HepG2 (cell line): Measurements from ENCODE around the gene ADGRG6. TPM values are rescaled to one million over a fixed set of nuclear protein-coding genes. Genes with fewer than 3 reads are reported as not detected.

Experiments used
- AHR ChIP-seq: IDR thresholded peaks from 2 replicates; pipeline ENCODE4 v1.6.1; 2018; ENCODE audit warnings: missing genetic modification reagents, missing compliant biosample characterization
- E2F2 ChIP-seq: sonication (generic); formaldehyde crosslinking; IDR thresholded peaks from 2 replicates; pipeline ENCODE4 v1.4.0; 2020; ENCODE audit warnings: missing genetic modification reagents, borderline replicate concordance
- KDM5A ChIP-seq: fragments of 200-600 bp; sonication (generic); IDR thresholded peaks from 2 replicates; pipeline ENCODE4 v1.7.0; 2018; ENCODE audit warnings: antibody characterized with exemption, mild to moderate bottlenecking, low read length, borderline replicate concordance
- MED13 ChIP-seq: sonication (generic); formaldehyde crosslinking; IDR thresholded peaks from 2 replicates; pipeline ENCODE4 v1.5.0; 2020; ENCODE audit warnings: missing genetic modification reagents
- MTA1 ChIP-seq: sonication (generic); formaldehyde crosslinking; IDR thresholded peaks from 2 replicates; pipeline ENCODE4 v1.4.0; 2020; ENCODE audit warnings: missing genetic modification reagents, mild to moderate bottlenecking, borderline replicate concordance
- NCOA1 ChIP-seq: sonication (generic); formaldehyde crosslinking; IDR thresholded peaks from 2 replicates; pipeline ENCODE4 v1.9.0; 2021; ENCODE audit warnings: missing genetic modification reagents
- RARG ChIP-seq: sonication (generic); formaldehyde crosslinking; IDR thresholded peaks from 2 replicates; pipeline ENCODE4 v1.4.0; 2020; ENCODE audit warnings: low read depth, mild to moderate bottlenecking, missing genetic modification reagents
- RFX1 ChIP-seq: fragments of 450-650 bp; IDR thresholded peaks from 2 replicates; pipeline ENCODE4 v1.6.1; 2017
- SALL1 ChIP-seq: sonication (generic); formaldehyde crosslinking; IDR thresholded peaks from 2 replicates; pipeline ENCODE4 v1.8.0; 2022; ENCODE audit warnings: mild to moderate bottlenecking, missing genetic modification reagents
- TBL1XR1 ChIP-seq: fragments of 150-350 bp; IDR thresholded peaks from 2 replicates; pipeline ENCODE4 v1.6.1; 2014; ENCODE audit warnings: borderline replicate concordance, low read length; ENCODE audit not compliant: partially characterized antibody
- TOPORS ChIP-seq: sonication (generic); formaldehyde crosslinking; IDR thresholded peaks from 2 replicates; pipeline ENCODE4 v1.8.0; 2023; ENCODE audit warnings: mild to moderate bottlenecking, missing genetic modification reagents
- U2AF1 ChIP-seq: fragments of 200-400 bp; formaldehyde crosslinking; optimal IDR thresholded peaks from 2 replicates; pipeline ENCODE3; 2017; ENCODE audit warnings: mild to moderate bottlenecking, low read depth, low read length
- ZNF207 ChIP-seq: fragments of 450-650 bp; IDR thresholded peaks from 2 replicates; pipeline ENCODE4 v1.6.1; 2016; ENCODE audit warnings: antibody characterized with exemption, borderline replicate concordance
- ZNF496 ChIP-seq: sonication (generic); formaldehyde crosslinking; IDR thresholded peaks from 2 replicates; pipeline ENCODE4 v1.8.1; 2023; ENCODE audit warnings: mild to moderate bottlenecking, moderate library complexity, missing genetic modification reagents; ENCODE audit not compliant: insufficient replicate concordance
- polyA plus RNA-seq, 8 experiments: library from polyadenylated mRNA; depleted of rRNA in 3 of 8; stranded (reverse) in 7 of 8; unstranded in 1 of 8; fragments of >200 nt; fragmentation: Illumina TruSeq in 4 of 8; extraction: Trizol in 4 of 8; gene quantifications; 2 replicates each; pipeline versions ENCODE4 v1.2.1 to v1.2.3, GENCODE V29; 2011 to 2016; ENCODE audit warnings: low read depth in 4 of 8, missing spikeins in 1 of 8, mixed read lengths in 1 of 8; ENCODE audit not compliant: insufficient read depth in 1 of 8
- total RNA-seq, 5 experiments: library from RNA; depleted of rRNA; stranded (reverse); fragments of >200 nt; fragmentation: Illumina TruSeq; extraction: Trizol; gene quantifications; 2 replicates each; pipeline ENCODE4 v1.2.3, GENCODE V29; 2016; ENCODE audit warnings: low read depth in 1 of 5
- TF ChIP-seq, protein P1 (sequence below), 2 experiments: sonication (generic) in 1 of 2; formaldehyde crosslinking in 1 of 2; IDR thresholded peaks; 2 replicates each; pipeline versions ENCODE4 v1.4.0 to v1.6.1; 2018 to 2020; ENCODE audit warnings: missing genetic modification reagents in 2 of 2, borderline replicate concordance in 1 of 2, low read depth in 1 of 2, mild to moderate bottlenecking in 1 of 2, missing biosample characterization in 1 of 2
- TF ChIP-seq, protein P2 (sequence below): sonication (generic); formaldehyde crosslinking; IDR thresholded peaks from 2 replicates; pipeline ENCODE4 v1.4.0; 2020; ENCODE audit warnings: missing genetic modification reagents, borderline replicate concordance
- TF ChIP-seq, protein P3 (sequence below): sonication (generic); formaldehyde crosslinking; IDR thresholded peaks from 2 replicates; pipeline ENCODE4 v1.4.0; 2020; ENCODE audit warnings: mild to moderate bottlenecking, missing genetic modification reagents
- TF ChIP-seq, protein P4 (sequence below): sonication (generic); formaldehyde crosslinking; conservative IDR thresholded peaks from 2 replicates; pipeline ENCODE4 v1.5.0; 2020; ENCODE audit warnings: missing genetic modification reagents

Gene ADGRG6
- total and polyA plus RNA-seq, 2 of the 13 experiments (the other 11 are each of a cell fraction or from before 2014, with no cell fraction given): 129 to 249 TPM

DNA sequence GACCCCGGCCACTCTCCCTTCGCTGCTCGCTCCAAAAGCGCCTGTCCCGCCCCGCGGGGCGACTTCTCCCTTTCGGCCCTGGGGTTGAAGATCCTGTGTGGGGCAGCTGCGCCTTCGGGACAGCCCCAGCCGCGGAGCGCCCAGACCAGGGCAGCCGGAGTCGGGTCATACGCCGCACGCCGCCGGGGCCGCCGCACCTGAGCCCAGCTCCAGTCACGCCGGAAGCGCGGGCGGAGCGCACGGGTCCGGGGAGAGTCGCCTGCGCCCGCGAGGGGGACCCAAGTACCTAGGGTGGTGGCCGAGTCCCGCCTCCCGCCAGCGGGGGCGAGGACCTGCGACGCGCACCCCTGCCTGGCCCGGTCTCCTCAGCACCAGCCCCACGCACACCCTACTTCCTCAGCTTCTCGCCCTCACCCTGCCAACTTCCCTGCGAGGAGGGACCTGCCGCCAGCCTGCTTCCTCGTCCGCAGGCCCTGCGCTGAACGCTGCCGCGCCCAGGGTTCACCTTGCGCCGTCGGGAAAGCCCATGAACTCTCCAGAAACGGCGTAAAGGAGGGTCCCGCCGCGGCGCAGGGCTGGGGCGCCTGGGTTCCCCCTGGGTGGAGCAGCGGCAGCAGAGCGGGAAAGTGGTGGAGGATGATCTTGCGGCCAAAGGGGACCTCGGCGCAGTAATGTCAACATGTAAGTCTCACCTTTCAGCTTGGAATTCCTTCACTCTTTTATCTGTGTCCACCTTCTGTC, at the start of gene ADGRG6 (continued):
- TF ChIP-seq, protein P1, sequence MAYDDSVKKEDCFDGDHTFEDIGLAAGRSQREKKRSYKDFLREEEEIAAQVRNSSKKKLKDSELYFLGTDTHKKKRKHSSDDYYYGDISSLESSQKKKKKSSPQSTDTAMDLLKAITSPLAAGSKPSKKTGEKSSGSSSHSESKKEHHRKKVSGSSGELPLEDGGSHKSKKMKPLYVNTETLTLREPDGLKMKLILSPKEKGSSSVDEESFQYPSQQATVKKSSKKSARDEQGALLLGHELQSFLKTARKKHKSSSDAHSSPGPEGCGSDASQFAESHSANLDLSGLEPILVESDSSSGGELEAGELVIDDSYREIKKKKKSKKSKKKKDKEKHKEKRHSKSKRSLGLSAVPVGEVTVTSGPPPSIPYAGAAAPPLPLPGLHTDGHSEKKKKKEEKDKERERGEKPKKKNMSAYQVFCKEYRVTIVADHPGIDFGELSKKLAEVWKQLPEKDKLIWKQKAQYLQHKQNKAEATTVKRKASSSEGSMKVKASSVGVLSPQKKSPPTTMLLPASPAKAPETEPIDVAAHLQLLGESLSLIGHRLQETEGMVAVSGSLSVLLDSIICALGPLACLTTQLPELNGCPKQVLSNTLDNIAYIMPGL (CRISPR knock-in tag; IDR thresholded peaks at IDR 0.05; ENCODE audit: borderline replicate concordance in 1 of 2, low read depth in 1 of 2): peak; percentile 98 to 99; a peak in 3 of 4 replicates
- TF ChIP-seq RFX1: no peak
- no peak for TF ChIP-seq AHR (CRISPR knock-in tag)
- TF ChIP-seq U2AF1: no peak
- TF ChIP-seq TBL1XR1: no peak
- TF ChIP-seq, protein P2, sequence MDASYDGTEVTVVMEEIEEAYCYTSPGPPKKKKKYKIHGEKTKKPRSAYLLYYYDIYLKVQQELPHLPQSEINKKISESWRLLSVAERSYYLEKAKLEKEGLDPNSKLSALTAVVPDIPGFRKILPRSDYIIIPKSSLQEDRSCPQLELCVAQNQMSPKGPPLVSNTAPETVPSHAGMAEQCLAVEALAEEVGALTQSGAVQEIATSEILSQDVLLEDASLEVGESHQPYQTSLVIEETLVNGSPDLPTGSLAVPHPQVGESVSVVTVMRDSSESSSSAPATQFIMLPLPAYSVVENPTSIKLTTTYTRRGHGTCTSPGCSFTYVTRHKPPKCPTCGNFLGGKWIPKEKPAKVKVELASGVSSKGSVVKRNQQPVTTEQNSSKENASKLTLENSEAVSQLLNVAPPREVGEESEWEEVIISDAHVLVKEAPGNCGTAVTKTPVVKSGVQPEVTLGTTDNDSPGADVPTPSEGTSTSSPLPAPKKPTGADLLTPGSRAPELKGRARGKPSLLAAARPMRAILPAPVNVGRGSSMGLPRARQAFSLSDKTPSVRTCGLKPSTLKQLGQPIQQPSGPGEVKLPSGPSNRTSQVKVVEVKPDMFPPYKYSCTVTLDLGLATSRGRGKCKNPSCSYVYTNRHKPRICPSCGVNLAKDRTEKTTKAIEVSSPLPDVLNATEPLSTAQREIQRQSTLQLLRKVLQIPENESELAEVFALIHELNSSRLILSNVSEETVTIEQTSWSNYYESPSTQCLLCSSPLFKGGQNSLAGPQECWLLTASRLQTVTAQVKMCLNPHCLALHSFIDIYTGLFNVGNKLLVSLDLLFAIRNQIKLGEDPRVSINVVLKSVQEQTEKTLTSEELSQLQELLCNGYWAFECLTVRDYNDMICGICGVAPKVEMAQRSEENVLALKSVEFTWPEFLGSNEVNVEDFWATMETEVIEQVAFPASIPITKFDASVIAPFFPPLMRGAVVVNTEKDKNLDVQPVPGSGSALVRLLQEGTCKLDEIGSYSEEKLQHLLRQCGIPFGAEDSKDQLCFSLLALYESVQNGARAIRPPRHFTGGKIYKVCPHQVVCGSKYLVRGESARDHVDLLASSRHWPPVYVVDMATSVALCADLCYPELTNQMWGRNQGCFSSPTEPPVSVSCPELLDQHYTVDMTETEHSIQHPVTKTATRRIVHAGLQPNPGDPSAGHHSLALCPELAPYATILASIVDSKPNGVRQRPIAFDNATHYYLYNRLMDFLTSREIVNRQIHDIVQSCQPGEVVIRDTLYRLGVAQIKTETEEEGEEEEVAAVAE (CRISPR knock-in tag): peak; percentile 61; the same call in 1 of the 2 replicates
- TF ChIP-seq E2F2: peak; percentile 27; the same call in 1 of the 2 replicates
- TF ChIP-seq, protein P3, sequence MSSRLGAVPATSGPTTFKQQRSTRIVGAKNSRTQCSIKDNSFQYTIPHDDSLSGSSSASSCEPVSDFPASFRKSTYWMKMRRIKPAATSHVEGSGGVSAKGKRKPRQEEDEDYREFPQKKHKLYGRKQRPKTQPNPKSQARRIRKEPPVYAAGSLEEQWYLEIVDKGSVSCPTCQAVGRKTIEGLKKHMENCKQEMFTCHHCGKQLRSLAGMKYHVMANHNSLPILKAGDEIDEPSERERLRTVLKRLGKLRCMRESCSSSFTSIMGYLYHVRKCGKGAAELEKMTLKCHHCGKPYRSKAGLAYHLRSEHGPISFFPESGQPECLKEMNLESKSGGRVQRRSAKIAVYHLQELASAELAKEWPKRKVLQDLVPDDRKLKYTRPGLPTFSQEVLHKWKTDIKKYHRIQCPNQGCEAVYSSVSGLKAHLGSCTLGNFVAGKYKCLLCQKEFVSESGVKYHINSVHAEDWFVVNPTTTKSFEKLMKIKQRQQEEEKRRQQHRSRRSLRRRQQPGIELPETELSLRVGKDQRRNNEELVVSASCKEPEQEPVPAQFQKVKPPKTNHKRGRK (CRISPR knock-in tag): 0 out of 2 replicates have a peak, but pooled peaks have one; percentile 57
- TF ChIP-seq, protein P4, sequence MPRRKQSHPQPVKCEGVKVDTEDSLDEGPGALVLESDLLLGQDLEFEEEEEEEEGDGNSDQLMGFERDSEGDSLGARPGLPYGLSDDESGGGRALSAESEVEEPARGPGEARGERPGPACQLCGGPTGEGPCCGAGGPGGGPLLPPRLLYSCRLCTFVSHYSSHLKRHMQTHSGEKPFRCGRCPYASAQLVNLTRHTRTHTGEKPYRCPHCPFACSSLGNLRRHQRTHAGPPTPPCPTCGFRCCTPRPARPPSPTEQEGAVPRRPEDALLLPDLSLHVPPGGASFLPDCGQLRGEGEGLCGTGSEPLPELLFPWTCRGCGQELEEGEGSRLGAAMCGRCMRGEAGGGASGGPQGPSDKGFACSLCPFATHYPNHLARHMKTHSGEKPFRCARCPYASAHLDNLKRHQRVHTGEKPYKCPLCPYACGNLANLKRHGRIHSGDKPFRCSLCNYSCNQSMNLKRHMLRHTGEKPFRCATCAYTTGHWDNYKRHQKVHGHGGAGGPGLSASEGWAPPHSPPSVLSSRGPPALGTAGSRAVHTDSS (CRISPR knock-in tag): no peak
- TF ChIP-seq RARG (CRISPR knock-in tag): no peak; the same call in 1 of the 2 replicates
- peak; percentile 87 for TF ChIP-seq MED13
- peak; percentile 98 for TF ChIP-seq NCOA1 (CRISPR knock-in tag)
- TF ChIP-seq ZNF496 (CRISPR knock-in tag): no peak
- peak; percentile 94 for TF ChIP-seq TOPORS
- TF ChIP-seq ZNF207: no peak
- TF ChIP-seq KDM5A: no peak
- peak; percentile 99 for TF ChIP-seq SALL1 (CRISPR knock-in tag)
- TF ChIP-seq MTA1 (CRISPR knock-in tag): peak; percentile 92; the same call in 1 of the 2 replicates
